PC-9 (cell line): ENCODE results near the gene ALDH3B2.

ENCODE experiments used
- CTCF ChIP-seq: fragments of 200-600 bp; sonication (generic); conservative IDR thresholded peaks from 2 replicates; pipeline ENCODE4 v1.6.1; 2017; ENCODE audit warnings: mixed run types, antibody characterized with exemption, mild to moderate bottlenecking, moderate library complexity
- EZH2 ChIP-seq: fragments of 200-600 bp; sonication (generic); IDR thresholded peaks from 2 replicates; pipeline ENCODE4 v1.8.0; 2017; ENCODE audit warnings: antibody characterized with exemption, low read depth

- TF ChIP-seq CTCF (peak; percentile 84), EZH2 (no peak)
These were observed 34.2 kb downstream of the ALDH3B2 start for GRCh38 chr11:67640021-67640757.
